ENCODE results near the gene TMEM132E. TPM values are rescaled to one million over a fixed set of nuclear protein-coding genes. Genes with fewer than 3 reads are reported as not detected.

Gene TMEM132E
- total and polyA plus RNA-seq, 2 of the 8 experiments (the other 6 are each of a cell fraction or from before 2014, with no cell fraction given) = 0.45 to 0.60 TPM

- TF ChIP-seq CTBP2 (IDR thresholded peaks at IDR 0.05; ENCODE audit: borderline replicate concordance, insufficient read depth, insufficient read length, low read length) (no peak), SUZ12 (IDR thresholded peaks at IDR 0.05; ENCODE audit: low read length) (no peak), NRF1 (IDR thresholded peaks at IDR 0.05; ENCODE audit: low read depth, low read length) (no peak), GABPA (IDR thresholded peaks at IDR 0.05; ENCODE audit: borderline replicate concordance, insufficient read depth, low read length) (no peak), RAD21 (IDR thresholded peaks at IDR 0.05 in 1 of 2, conservative IDR thresholded peaks at IDR 0.05 in 1 of 2; ENCODE audit: low read depth in 2 of 2, low read length in 2 of 2) (no peak), CHD1 (IDR thresholded peaks at IDR 0.05; ENCODE audit: low read depth, low read length) (no peak), PHF8 (conservative IDR thresholded peaks at IDR 0.05; ENCODE audit: low read depth, low read length) (no peak)
- TF ChIP-seq, protein P1, sequence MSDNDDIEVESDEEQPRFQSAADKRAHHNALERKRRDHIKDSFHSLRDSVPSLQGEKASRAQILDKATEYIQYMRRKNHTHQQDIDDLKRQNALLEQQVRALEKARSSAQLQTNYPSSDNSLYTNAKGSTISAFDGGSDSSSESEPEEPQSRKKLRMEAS (IDR thresholded peaks at IDR 0.05) = no peak
These were observed 39.5 kb upstream of the TMEM132E start (continued) for GRCh38 chr17:34539881-34540280.

Data from H1 (cell line).